MM.1S (cell line): ENCODE data around the gene PGLYRP1.

ENCODE experiments used
- EZH2phosphoT487 ChIP-seq: fragments of 300-600 bp; sonication (generic); IDR thresholded peaks from 2 replicates; pipeline ENCODE4 v1.6.1; 2018; ENCODE audit warnings: antibody characterized with exemption, low read length
- TF ChIP-seq, protein P1 (sequence below): fragments of 300-600 bp; sonication (generic); IDR thresholded peaks from 2 replicates; pipeline ENCODE4 v1.5.1; 2016; ENCODE audit warnings: antibody characterized with exemption, low read length, mixed read lengths

DNA sequence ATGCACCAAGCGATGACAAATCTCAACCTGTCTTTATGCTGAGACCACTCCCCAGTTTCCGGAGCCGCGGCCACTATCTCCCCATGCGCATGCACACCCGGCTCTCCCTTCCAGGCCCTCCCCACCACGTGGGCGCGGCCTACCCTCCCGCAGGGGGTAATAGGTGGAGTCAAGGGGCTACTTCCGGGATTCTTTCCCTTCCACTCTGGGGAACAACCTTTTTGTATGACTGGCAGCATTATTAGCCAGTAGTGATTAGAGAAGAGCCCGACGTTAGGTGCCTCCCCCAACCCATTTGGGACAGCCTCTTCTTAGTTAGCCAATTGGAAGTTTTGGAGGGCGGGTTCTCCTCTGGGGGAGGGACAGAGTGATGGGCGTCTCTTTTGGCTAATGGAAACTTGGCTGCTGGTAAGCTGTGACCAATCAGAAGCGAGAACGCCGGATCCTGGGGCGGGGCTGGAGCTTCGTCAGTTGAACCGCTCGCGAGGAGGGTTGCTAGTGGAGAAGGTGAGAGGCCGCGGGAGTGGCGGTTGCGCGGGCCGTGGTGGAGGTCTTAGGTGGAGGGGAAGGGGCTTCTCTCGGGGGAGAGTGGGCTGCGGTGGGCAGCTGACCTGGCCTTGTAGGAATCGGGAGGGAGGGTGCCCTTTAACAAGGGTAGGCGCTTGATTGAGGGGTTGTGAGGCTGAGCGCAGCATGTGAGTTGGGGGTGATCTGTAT lies 27.7 kb downstream of the PGLYRP1 start, which contains the start of gene CCDC61:
- TF ChIP-seq, protein P1, sequence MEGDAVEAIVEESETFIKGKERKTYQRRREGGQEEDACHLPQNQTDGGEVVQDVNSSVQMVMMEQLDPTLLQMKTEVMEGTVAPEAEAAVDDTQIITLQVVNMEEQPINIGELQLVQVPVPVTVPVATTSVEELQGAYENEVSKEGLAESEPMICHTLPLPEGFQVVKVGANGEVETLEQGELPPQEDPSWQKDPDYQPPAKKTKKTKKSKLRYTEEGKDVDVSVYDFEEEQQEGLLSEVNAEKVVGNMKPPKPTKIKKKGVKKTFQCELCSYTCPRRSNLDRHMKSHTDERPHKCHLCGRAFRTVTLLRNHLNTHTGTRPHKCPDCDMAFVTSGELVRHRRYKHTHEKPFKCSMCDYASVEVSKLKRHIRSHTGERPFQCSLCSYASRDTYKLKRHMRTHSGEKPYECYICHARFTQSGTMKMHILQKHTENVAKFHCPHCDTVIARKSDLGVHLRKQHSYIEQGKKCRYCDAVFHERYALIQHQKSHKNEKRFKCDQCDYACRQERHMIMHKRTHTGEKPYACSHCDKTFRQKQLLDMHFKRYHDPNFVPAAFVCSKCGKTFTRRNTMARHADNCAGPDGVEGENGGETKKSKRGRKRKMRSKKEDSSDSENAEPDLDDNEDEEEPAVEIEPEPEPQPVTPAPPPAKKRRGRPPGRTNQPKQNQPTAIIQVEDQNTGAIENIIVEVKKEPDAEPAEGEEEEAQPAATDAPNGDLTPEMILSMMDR, result no peak
- TF ChIP-seq EZH2phosphoT487, result no peak
